ENCODE data around the gene MRGPRF.
A peak's percentile ranks its signal among the peaks of the same experiment; 100 is the strongest.

Gene MRGPRF

GRCh38 chr11:68960294-68961071 lies 52.6 kb downstream of the MRGPRF start:
- no peak for DNase-seq

GRCh38 chr11:68959465-68960293 lies 53.4 kb downstream of the MRGPRF start:
- no peak for DNase-seq

- no peak for DNase-seq
These were observed 54.8 kb downstream of the MRGPRF start for GRCh38 chr11:68958211-68958610.

GRCh38 chr11:68956547-68957254 lies 56.3 kb downstream of the MRGPRF start:
- DNase-seq: no peak

- DNase-seq: peak in 1 of 2 donors; percentile 20
These were observed 56.9 kb downstream of the MRGPRF start for GRCh38 chr11:68956142-68956541.

- no peak for DNase-seq
These were observed 57.5 kb downstream of the MRGPRF start for GRCh38 chr11:68955607-68955958.

GRCh38 chr11:68954836-68955606 lies 58.0 kb downstream of the MRGPRF start:
- DNase-seq: no peak
